HG02943 (cell line): ENCODE measurements around the gene G2E3.
"Not testable (repeated sequence)": the region's sequence is repeated elsewhere in the genome, so short reads cannot be mapped to it uniquely, and the experiment has no call there.

Experiments
- ATAC-seq: cut with Tn5 transposase; IDR thresholded peaks from one replicate; pipeline ENCODE4 v1.9.1; 2021; ENCODE audit warnings: mild to moderate bottlenecking, low read depth, moderate library complexity; ENCODE audit not compliant: unreplicated experiment

Gene G2E3

DNA sequence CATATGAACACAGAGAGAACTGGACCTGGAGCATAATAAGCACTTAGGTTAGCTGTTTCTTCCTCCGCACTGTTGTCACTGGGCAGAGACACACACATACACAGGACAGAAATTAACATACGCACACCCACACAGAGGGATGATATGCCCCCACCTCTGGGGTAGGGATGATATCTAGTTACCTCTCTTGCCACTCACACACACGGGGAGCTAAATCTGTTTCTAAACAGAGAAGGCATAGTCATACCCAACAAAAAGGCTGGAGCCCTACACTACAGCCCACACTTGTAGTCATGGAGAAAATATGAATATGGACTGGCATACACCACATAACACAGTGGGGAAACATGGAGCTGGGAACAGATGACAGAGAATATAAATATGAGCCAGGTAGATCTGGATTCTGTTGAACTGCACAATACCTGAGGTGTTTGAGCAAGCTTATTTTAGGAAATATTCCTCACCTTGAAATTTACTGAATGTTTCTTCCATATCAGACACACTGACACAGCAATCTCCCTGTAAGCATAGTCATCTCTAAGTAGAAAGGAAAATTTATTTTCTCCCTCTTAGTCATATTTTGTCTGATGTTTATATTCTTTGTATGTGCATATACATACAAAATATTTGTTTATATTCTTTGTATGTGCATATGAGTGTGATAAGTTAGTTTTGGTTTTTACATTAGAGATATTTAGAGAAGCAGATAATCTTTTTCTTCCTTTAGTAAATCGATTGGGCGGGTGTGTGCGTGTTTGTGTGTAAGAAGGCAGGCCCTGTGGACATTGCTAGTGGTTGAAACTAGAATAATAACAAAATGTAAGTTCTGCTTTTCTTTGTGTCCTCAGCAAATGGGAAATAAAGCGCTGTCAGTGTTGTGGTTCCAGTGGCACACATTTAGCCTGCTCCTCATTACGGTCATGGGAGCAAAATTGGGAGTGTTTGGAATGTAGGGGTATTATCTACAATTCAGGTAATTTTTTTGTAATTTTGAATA lies 42.3 kb downstream of the G2E3 start:
- ATAC-seq: no peak

DNA sequence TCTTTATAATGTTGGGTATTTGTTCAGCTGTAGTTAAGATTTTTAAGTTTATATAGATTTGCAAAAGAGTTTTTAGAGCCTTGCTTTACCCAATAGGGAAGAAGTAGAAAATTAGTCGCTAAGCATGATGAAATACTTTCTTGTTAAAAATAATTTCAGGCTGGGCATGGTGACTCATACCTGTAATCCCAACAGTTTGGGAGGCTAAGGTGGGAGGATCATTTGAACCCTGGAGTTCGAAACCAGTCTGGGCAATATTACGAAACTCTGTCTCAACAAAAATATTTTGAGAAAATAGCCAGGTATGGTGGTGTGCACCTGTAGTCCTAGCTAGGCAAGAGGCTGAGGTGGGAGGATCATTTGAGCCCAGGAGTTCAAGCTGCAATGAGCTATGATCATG lies 44.4 kb downstream of the G2E3 start:
- ATAC-seq: no peak

DNA sequence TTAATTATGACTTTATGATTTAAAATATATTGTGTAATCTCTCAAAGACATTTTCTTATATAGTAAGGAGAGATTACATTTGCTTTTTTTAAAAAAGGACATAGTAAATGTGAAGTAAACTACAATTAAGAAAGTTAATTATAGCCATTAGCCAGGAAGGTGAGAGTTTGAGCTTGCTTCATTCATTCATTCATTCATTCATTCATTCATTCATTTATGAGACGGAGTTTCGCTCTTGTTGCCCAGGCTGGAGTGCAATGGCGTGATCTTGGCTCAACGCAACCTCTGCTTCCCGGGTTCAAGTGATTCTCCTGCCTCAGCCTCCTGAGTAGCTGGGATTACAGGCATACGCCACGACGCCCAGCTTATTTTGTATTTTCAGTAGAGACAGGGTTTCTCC lies 45.7 kb downstream of the G2E3 start:
- not testable (repeated sequence) for ATAC-seq

DNA sequence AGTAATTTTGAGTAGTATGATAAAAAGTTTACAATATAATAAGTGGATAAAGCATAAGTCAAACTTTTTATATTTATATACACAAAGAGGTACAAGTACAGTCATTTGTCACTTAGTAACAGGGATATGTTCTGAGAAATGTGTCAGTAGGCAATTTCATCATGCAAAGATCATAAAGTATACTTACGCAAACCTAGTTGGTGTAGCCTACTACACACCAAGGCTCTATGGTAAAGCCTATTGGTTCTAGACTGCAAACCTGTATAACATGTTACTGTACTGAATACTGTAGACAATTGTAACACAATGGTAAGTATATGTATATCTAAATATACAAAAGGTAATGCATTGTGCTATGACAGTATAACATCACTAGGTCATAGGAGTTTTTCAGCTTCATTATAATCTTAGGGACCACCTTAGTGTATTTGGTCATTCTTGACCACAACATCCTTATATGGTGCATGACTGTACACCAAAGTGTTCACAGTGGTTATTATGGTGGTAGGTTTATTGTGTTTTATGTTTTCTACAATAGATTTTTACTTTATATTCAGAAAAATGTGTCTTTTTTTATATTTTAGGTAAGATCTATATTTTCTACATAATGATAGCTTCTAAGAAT lies 48.3 kb downstream of the G2E3 start:
- no peak for ATAC-seq

DNA sequence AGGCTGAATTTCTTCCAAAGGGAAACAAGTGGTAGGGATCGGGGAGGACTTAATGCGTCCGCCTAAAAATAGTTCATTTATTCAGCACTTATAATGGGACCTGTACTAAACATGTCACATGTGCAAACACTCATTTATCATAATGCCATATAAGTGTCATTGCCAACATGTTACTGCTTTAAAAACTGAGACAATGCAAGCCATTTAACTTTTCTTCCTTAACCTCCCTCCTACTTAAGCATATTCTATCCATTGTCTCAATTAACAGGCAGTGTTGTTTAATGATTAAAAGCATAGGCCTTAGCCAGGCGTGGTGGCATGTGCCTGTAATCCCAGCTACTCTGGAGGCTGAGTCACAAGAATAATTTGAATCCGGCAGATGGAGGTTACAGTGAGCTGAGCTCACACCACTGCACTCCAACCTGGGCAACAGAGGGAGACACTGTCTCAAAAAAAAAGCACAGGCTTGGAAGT lies 49.6 kb downstream of the G2E3 start:
- ATAC-seq: no peak

DNA sequence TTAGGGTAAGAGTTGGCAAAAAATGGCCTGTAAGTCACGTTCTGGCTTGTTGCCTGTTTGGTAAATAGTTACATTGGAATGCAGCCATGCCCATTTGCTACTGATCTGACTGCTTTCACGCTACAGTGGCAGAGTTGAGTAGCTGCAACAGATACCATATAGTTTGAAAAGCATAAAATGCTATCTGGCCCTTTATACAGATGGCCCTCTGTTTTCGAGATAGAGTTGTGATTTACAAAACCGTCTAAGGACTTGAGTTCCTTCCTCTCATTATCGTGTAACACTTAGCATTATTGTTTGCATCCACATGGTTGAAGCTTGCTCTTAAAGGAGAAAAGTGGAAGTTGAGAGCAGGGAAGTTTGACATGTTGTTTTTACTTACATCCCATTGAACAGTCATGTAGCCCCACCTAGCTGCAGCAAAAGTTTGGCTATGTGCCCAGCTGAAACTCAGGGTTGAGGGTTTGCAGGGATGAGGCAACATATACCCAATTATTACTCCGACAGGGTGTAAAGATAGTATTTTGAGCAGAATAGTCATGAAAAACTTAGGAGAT lies 51.9 kb downstream of the G2E3 start:
- no peak for ATAC-seq

DNA sequence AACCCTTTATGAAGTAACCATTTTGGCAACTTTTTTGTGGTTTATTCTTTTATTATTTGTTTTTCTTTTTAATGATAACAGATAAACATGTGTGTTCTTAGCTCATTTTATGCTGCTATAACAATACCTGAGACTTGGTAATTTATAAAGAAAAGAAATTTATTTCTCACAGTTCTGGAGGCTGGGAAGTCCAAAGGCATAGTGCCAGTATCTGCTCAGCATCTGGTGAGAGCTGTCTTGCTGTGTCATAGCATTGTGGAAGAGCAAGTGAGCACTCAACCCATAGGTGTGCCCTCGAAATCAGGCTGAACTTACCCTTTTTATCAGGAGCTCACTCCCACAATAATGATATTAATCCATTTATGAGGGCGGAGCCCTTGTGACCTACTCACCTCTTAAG lies 55.2 kb downstream of the G2E3 start:
- ATAC-seq: no peak

DNA sequence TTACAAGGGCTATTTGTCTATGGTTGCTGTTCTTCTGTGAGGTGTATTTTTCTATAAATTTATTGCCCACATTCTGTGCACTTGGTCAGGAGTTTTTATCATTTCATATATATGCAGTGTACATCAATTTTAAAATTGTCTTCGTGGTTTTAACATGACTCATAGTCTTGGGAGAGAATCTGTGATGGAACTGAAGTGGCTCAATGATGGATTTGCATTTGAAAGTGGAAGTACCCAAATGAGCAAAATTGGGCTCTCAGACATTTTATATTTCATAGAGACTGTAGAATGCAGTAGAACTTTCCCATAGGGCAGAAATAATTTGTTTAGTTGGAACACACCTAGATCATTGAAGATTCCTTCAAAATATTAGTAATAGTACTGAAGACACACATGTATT lies 61.2 kb downstream of the G2E3 start:
- peak; percentile 41 for ATAC-seq

DNA sequence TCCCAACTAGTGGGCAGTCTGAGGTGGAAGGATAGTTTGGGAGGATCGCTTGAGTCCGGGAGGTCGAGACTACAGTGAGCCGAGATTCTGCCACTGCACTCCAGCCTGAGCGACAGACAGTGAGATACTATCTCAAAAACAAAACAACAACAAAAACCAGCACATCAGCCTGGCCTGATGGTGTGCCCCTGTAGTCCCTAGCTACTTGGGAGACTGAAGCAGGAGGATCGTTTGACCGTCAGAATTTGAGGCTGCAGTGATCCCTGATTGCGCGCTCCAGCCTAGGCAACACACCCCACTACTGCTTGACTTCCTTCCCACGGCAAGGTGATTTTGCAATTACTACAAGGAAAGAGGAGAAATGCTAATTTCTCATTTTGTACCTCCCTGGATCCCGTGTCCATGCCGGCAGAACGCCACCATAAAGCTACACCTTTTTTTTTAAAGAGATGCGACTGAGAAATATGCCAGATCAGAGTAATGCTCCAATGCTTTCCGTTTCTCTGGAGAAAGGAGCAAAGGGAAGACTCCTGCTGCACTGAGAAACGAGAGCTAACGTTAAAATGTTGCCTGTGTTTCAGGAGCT lies 62.5 kb downstream of the G2E3 start:
- no peak for ATAC-seq

DNA sequence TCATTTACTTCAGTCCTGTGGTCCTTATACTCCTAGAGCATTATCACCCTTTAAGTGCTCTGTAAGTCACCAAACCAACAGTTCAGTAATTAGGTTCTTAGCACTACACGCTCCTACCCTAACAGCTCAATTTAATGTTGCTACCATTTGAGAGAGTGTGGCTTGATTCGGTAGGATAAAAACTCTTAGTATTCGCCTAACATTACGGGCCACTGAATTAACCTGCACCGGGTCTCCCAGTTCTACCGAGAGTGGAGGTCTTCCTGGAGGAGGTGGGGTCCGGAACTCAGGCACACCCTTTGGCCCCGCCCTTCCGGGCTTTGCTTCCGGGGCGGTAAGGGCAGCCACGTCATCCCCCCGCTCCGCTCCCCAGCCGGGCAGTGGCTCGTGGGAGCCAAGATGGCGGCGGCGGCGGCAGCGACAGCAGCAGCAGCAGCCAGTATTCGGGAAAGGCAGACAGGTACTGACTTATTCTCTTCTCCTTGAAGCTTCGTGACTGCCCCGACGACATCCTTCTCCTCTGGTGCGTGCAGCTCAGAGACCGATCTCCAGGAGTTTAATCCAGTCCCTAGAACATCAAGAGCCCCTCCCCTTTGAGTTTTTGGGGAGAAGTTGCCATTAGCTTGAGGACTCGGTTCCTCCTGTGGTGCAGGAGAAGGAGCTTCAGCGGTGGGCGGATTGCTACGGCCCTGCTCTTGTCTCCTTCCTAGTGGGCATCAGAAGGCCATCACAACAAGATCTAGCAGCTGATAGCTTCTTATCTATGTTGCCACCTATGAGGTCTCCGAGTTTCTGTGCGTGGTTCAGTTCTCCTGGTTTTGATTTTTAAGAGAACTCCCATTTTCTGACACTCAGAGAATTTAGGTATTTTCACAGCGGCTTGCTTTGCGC lies 63.2 kb downstream of the G2E3 start, which contains the start of gene SCFD1:
Gene SCFD1, plus strand, starts transcription at position 380 of the 891 bp plus-strand sequence. Its CDS starts 20 bp downstream, at position 400.
- peak; percentile 95 for ATAC-seq

DNA sequence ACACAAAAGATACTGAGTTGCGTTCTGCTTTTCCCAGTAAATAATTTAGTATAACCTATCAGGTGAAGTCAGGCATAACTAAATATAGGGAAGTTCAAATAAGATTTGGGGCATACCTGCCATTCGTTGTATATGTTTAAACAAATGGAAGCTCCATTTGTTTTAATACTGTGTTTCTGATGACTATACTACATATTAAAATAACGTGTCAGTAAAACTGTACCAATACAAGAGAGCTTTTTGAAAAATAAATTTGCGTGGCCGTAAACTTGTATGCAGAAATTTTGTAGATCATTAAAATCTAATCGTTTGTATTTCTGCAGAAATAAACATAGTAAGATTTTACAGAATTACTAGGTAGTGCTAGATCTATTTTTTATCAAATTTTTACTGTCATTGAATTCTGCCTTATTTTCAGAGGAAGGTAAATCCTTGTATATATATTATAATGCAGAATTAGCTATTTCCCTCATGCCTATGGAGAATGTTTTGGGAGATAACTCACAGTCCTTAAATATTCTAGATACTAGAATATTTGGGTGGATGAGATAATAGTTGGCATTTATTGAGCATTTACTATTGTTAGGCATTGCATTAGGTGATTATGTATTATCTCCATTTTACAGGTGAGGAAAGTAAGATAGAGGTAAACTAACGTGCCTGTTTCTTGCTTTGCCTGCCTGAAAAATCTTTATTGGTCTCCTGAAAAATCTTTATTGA lies 64.6 kb downstream of the G2E3 start:
- no peak for ATAC-seq

DNA sequence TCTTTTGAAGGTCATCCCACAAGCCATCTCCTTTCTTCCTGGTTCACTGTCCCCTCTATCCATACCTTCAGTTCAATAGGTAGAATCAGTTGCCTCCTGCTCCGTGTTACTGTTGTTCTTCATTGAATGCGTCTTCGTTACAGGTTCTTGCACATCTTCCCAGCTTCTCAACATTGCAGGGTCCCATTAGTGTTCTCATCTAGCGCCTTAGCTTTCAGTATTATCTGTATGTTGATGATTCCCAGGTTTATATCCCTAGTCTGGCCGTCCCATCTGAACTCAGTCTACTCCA lies 65.1 kb downstream of the G2E3 start:
- ATAC-seq: no peak

DNA sequence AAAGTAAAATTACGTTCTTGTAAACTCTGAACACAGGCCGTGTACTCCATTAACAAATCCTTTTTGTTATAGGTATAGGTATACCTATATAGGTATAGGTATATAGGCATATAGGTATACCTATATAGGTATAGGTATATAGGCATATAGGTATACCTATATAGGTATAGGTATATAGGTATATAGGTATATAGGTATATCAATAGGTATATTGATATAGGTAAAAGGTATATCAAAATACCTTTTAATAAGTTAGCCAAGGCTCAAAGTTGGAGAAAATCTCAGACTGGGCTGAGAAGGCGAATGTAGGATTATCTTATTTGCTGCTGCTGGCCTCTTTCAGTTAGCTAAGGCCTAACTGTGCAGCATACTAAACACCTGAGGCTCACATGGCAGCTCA lies 66.6 kb downstream of the G2E3 start:
- no peak for ATAC-seq

DNA sequence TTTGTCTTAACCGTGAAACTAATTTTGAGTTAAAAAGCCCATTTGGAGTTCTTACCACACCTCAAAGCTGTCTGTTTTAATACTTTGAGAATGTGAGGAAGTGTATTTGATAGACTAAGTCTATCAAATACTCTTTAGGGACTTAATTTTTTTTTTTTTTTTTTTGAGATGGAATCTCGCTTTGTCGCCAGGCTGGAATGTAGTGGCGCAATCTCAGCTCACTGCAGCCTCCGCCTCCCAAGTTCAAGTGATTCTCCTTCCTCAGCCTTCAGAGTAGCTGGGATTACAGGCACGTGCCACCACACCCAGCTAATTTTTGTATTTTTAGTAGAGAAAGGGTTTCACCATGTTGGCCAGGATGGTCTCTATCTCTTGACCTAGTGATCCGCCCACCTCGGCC lies 70.5 kb downstream of the G2E3 start:
- ATAC-seq: not testable (repeated sequence)

DNA sequence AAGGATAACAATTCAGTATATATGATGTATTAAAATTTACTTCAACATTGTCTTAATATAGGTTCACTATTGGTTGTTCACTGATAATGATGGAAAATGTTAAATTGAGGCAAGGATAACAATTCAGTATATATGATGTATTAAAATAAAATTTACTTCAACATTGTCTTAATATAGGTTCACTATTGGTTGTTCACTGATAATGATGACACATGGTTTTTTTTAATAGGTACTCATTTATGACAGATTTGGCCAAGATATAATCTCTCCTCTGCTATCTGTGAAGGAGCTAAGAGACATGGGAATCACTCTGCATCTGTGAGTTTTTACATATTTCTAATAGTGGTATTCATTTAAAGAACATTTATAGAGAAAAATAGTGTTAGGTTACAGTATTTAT lies 71.3 kb downstream of the G2E3 start:
- no peak for ATAC-seq

DNA sequence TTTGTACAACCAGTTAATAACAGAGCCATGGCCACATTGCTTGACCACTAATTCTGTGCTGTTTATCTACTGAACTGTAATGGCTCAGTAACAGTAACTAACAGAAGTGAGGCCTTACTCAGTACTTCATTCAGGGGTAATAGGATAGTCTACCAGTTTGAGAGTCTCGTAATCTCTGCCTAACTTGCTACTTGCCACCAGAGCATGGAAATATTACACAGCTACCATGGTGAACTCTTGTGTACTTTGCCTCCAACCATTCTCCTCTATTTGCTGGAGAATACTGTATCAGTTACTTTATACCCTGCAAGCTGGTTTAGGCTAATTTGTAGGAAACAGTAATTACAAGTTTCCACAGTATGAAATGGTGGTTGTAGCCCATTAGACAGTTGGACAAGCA lies 73.8 kb downstream of the G2E3 start:
- ATAC-seq: no peak

DNA sequence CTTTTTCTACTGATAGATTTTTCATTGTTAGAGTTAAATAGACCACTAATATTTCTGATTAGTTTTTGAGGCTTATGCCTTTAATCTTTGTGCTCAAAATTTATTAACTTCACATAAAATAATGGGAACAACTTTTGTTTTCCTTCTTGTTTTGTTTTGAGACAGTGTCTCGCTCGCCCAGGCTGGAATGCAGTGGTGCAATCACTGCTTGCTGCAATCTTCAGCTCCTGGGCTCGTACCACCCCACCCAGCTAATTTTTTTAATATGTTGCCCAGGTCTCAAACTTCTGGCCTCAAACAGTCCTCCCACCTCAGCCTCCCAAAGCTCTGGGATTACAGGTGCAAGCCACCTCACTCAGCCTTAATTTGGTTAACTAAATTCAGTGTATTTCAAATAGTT lies 80.0 kb downstream of the G2E3 start:
- no peak for ATAC-seq

DNA sequence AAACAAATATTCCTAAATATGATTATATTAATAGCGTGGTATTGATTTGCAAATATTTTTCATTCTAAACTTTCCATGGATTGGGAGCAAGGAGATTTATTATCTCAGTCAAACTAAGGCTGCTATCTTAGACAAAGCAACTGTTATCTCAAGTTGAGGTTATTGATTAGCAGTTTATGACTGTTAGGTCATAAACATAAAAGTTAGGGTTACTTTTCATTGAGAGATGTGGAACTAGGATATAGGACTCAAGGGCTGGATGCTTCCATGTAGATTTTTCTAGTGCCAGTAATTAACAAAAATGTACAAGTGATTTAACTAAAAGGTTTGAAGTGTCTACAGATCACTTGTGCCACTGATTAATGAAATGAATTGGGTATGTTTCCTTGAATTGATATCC lies 82.2 kb downstream of the G2E3 start:
- no peak for ATAC-seq

DNA sequence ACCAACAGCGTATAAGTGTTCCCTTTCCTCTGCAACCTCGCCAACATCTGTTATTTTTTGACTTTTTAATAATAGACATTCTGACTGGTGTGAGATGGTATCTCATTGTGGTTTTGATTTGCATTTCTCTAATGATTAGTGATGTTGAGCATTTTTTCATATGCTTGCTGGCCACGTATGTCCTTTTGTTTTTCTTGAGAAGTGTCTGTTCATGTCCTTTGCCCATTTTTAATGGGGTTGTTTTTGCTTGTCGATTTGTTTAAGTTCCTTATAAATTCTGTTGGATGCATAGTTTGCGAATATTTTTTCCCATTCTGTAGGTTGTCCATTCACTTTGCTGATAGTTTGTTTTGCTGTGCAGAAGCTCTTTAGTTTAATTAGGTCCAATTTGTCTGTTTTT lies 85.5 kb downstream of the G2E3 start:
- not testable (repeated sequence) for ATAC-seq

DNA sequence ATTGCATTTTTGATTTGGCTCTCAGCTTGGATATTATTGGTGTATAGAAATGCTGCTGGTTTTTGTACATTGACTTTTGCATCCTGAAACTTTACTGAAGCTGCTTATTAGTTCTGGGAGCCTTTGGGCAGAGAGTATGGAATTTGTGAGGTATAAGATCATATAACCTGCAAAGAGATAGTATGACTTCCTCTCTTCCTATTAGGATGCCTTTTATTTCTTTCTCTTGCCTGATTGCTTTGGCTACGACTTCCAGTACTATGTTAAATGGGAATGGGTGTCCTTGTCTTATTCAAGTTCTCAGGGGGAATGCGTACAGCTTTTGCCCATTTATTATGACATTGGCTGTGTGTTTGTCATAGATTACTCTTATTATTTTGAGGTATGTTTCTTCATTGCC lies 86.6 kb downstream of the G2E3 start:
- ATAC-seq: no peak
